ENCODE measurements around the gene WDR77.

Gene WDR77

DNA sequence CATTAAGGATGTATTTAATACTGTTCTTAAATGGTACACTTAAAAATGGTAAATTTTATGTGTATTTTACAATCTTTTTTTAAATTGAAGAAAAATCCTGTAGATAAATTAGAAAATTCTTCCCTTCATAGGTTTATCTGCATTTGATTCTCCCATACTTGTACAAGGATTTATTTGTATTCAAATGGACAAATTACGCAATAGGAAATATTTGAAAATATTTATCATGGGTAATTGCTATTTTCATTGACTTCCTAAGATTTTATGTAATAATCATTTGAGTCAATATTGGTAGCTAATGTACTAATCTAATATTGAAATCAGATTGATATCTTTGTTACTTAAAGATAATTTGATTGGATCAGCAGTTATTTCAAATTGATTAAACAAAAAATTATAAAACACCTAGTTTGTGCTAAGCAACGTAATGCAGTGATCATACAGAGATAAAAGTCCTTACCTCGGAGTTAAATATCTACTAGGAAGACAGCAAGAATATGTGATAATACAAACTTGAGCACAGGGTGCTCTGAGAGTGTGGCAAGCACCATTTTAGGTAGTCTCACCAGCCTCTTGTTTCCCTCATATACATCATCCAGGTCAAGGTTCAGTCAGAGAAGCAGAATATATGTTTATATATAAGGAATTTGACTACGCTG lies 13.4 kb upstream of the WDR77 start:
- DNase-seq (ENCODE audit: low read depth) = no peak
- TF ChIP-seq MAX (IDR thresholded peaks at IDR 0.05; ENCODE audit: low read depth, low read length) (no peak), POLR2A (IDR thresholded peaks at IDR 0.05; ENCODE audit: extremely low read depth, insufficient read length) (no peak), CTCF (IDR thresholded peaks at IDR 0.05; ENCODE audit: low read depth, low read length) (no peak), MYC (IDR thresholded peaks at IDR 0.05; ENCODE audit: low read depth, low read length) (no peak)
- no peak overlapping the region for H3K4me3 ChIP-seq (ENCODE audit: low read depth, low read length)

GRCh38 chr1:111461765-111462164 lies 12.7 kb upstream of the WDR77 start:
- TF ChIP-seq CTCF (IDR thresholded peaks at IDR 0.05; ENCODE audit: low read depth, low read length) (no peak), POLR2A (IDR thresholded peaks at IDR 0.05; ENCODE audit: extremely low read depth, insufficient read length) (no peak), MYC (IDR thresholded peaks at IDR 0.05; ENCODE audit: low read depth, low read length) (no peak), MAX (IDR thresholded peaks at IDR 0.05; ENCODE audit: low read depth, low read length) (no peak)
- H3K4me3 ChIP-seq (ENCODE audit: low read depth, low read length) = no peak overlapping the region
- no peak for DNase-seq (ENCODE audit: low read depth)

- no peak overlapping the region for H3K4me3 ChIP-seq (ENCODE audit: low read depth, low read length)
- TF ChIP-seq POLR2A (IDR thresholded peaks at IDR 0.05; ENCODE audit: extremely low read depth, insufficient read length) (no peak), MYC (IDR thresholded peaks at IDR 0.05; ENCODE audit: low read depth, low read length) (no peak), CTCF (IDR thresholded peaks at IDR 0.05; ENCODE audit: low read depth, low read length) (no peak), MAX (IDR thresholded peaks at IDR 0.05; ENCODE audit: low read depth, low read length) (no peak)
- DNase-seq (ENCODE audit: low read depth) = no peak
Measured at GRCh38 chr1:111455642-111456031, 6.6 kb upstream of the WDR77 start.

GRCh38 chr1:111454859-111455641 lies 6.0 kb upstream of the WDR77 start:
- no peak overlapping the region for H3K4me3 ChIP-seq (ENCODE audit: low read depth, low read length)
- DNase-seq (ENCODE audit: low read depth) = no peak
- TF ChIP-seq POLR2A (IDR thresholded peaks at IDR 0.05; ENCODE audit: extremely low read depth, insufficient read length) = no peak
- no peak for TF ChIP-seq MYC (IDR thresholded peaks at IDR 0.05; ENCODE audit: low read depth, low read length)
- no peak for TF ChIP-seq MAX (IDR thresholded peaks at IDR 0.05; ENCODE audit: low read depth, low read length)
- TF ChIP-seq CTCF (IDR thresholded peaks at IDR 0.05; ENCODE audit: low read depth, low read length) = no peak

DNA sequence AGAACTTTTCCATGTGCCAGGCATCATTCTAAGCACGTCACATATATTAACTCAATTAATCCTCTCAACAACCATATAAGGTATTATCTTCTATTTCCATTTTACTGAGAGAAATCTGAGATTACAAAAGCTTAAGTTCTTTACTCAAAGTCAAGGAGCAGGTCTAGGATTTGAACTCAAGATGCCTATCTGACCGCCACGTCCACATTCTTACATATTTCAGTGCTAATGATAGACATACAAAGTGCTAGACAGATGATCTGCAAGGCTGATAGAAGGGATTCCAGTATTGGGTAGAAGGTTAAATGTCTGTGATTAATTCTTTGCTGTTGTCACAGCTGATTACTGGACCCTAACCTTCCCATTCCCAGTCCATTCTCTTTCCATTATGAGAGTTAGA lies 4.7 kb upstream of the WDR77 start:
- H3K4me3 ChIP-seq (ENCODE audit: low read depth, low read length) = no peak overlapping the region
- TF ChIP-seq POLR2A (IDR thresholded peaks at IDR 0.05; ENCODE audit: extremely low read depth, insufficient read length) = no peak
- no peak for TF ChIP-seq CTCF (IDR thresholded peaks at IDR 0.05; ENCODE audit: low read depth, low read length)
- TF ChIP-seq MYC (IDR thresholded peaks at IDR 0.05; ENCODE audit: low read depth, low read length) = no peak
- TF ChIP-seq MAX (IDR thresholded peaks at IDR 0.05; ENCODE audit: low read depth, low read length) = no peak
- no peak for DNase-seq (ENCODE audit: low read depth)
